Activated CD8-positive, alpha-beta T cell treated with anti-CD3 and anti-CD28 coated beads for 36 hours (primary cell): ENCODE measurements around the gene CIB4. TPM values are rescaled to one million over a fixed set of nuclear protein-coding genes. Genes with fewer than 3 reads are reported as not detected.

Experiments
- ATAC-seq: fragments of 200-7000 bp; cut with Tn5 transposase; one replicate; pipeline ENCODE4 v1.10.0; 2021; ENCODE audit warnings: mild to moderate bottlenecking, moderate library complexity
- CTCF ChIA-PET: fragments of 350-600 bp; sonication (Branson Sonifier 250); formaldehyde crosslinking; loops from one replicate; lab custom pipeline; 2021; ENCODE audit warnings: antibody characterized with exemption; lab: Charles Lee
- POLR2A ChIA-PET: fragments of 350-600 bp; sonication (Branson Sonifier 250); formaldehyde crosslinking; loops from one replicate; lab custom pipeline; 2021; ENCODE audit warnings: antibody characterized with exemption; lab: Charles Lee
- DNase-seq: peaks from one replicate; pipeline ENCODE4 v3.0.0-alpha.2; 2020
- H3K27ac Mint-ChIP-seq: one replicate; pipeline ENCODE4 v1.8.0; 2021; ENCODE audit warnings: mild to moderate bottlenecking, mixed read lengths
- H3K27me3 Mint-ChIP-seq: one replicate; pipeline ENCODE4 v1.8.0; 2021; ENCODE audit warnings: mixed read lengths
- H3K36me3 Mint-ChIP-seq: one replicate; pipeline ENCODE4 v1.8.0; 2021; ENCODE audit warnings: low read depth, mixed read lengths
- H3K4me1 Mint-ChIP-seq: one replicate; pipeline ENCODE4 v1.8.0; 2021; ENCODE audit warnings: low read depth, mixed read lengths
- H3K4me3 Mint-ChIP-seq: one replicate; pipeline ENCODE4 v1.8.0; 2021; ENCODE audit warnings: mild to moderate bottlenecking, moderate library complexity, mixed read lengths
- H3K9me3 Mint-ChIP-seq: one replicate; pipeline ENCODE4 v1.8.0; 2021; ENCODE audit warnings: mixed read lengths
- intact Hi-C: fragments of 100-400 bp; cut with micrococcal nuclease; formaldehyde crosslinking; loops from one replicate; pipeline ENCODE4 v1.10.0; 2022
- total RNA-seq, 2 experiments: library from RNA; stranded (reverse); gene quantifications; one replicate each; pipeline ENCODE4 v1.2.3, GENCODE V29; 2021
- TF ChIP-seq, protein P1 (sequence below): fragments of 200-600 bp; IDR thresholded peaks from one replicate; pipeline ENCODE4 v1.8.0; 2022; ENCODE audit warnings: antibody characterized with exemption, mild to moderate bottlenecking

Gene CIB4
- total RNA-seq, 2 experiments from 2014 or later, result not detected

DNA sequence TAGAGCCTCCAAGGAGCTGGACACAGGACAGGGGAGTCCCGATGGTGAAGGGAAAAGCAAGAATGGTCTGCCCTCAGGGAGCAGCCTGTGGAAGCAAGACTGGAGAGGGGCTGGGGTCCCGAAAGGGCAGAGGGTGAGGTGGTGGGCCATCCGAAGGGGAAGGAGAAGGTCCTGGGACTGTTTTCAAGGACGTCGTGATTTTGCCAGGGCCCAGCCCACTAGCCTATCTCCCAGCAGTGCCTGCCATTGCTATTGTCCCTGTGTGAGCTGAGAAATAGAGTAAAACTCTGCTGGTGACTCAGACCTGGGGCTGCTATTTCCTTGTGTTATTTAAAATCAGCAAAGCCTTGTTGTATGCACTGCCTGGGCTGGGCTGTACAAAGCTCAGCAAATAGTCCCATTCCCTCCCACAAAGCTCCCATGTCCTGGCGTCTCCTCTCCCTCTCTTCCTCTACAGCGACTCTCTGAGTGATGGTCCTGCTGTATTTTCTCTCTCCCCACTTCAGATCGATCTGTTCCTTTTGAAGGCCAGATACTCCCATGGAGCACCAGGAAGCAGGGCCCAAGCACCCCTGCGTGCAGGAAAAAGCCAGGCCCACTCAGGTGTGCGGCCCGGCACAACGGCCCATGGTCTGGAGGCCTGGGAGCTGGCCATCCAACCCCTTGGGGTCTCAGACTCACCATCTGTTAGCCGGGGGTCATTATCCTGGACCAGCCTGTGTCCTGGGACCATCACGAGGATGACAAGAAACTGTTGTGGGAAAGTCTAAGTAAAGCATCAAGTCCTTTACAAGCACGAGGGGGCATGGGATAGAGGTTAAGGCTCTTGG is 98.3 kb downstream of the CIB4 start:
- no peaks in the 10 kb centered on the region for H3K36me3 Mint-ChIP-seq
- TF ChIP-seq, protein P1, sequence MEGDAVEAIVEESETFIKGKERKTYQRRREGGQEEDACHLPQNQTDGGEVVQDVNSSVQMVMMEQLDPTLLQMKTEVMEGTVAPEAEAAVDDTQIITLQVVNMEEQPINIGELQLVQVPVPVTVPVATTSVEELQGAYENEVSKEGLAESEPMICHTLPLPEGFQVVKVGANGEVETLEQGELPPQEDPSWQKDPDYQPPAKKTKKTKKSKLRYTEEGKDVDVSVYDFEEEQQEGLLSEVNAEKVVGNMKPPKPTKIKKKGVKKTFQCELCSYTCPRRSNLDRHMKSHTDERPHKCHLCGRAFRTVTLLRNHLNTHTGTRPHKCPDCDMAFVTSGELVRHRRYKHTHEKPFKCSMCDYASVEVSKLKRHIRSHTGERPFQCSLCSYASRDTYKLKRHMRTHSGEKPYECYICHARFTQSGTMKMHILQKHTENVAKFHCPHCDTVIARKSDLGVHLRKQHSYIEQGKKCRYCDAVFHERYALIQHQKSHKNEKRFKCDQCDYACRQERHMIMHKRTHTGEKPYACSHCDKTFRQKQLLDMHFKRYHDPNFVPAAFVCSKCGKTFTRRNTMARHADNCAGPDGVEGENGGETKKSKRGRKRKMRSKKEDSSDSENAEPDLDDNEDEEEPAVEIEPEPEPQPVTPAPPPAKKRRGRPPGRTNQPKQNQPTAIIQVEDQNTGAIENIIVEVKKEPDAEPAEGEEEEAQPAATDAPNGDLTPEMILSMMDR, result no peak
- H3K27ac Mint-ChIP-seq, result no peak overlapping the region
- H3K4me1 Mint-ChIP-seq, result no peaks in the 10 kb centered on the region
- ChIA-PET CTCF (interaction anchor here (0.9 to 2.9 kb wide), 5 partner anchors 10 to 40 kb away, joined by 3 to 13 read pairs (median 5); no protein-coding TSS in a partner anchor), POLR2A (interaction anchor here (0.6 kb wide), 1 partner anchor 199 kb away, joined by 3 read pairs; no protein-coding TSS in a partner anchor)
- no peak overlapping the region for H3K4me3 Mint-ChIP-seq
- intact Hi-C loops, result no loop called here
- no peaks in the 10 kb centered on the region for H3K9me3 Mint-ChIP-seq
- H3K27me3 Mint-ChIP-seq, result no peaks in the 10 kb centered on the region
- ATAC-seq (no peak), DNase-seq (no peak)

DNA sequence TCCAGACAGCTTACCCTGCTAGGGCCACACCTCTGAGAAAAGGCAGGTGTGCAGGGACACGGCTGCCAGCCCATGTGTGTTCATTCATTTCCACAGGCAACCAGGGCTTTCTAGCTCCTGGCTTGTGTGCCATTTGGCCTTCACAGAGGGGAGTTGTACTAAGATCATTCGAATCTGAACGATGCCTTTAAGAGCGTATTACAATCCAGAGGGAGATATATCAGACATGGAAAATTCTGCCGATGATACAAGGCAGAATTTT is 99.0 kb downstream of the CIB4 start:
- ChIA-PET POLR2A (no interaction called here), CTCF (interaction anchor here (1.4 to 2.9 kb wide), 4 partner anchors 12 to 39 kb away, joined by 3 to 13 read pairs (median 6); no protein-coding TSS in a partner anchor)
- no peaks in the 10 kb centered on the region for H3K27me3 Mint-ChIP-seq
- H3K9me3 Mint-ChIP-seq, result no peaks in the 10 kb centered on the region
- H3K4me1 Mint-ChIP-seq, result no peaks in the 10 kb centered on the region
- no peak overlapping the region for H3K27ac Mint-ChIP-seq
- H3K36me3 Mint-ChIP-seq, result no peaks in the 10 kb centered on the region
- H3K4me3 Mint-ChIP-seq, result no peak overlapping the region
- no peak for ATAC-seq
- no peak for DNase-seq
- TF ChIP-seq, protein P1, result no peak
- intact Hi-C loops, result no loop called here

DNA sequence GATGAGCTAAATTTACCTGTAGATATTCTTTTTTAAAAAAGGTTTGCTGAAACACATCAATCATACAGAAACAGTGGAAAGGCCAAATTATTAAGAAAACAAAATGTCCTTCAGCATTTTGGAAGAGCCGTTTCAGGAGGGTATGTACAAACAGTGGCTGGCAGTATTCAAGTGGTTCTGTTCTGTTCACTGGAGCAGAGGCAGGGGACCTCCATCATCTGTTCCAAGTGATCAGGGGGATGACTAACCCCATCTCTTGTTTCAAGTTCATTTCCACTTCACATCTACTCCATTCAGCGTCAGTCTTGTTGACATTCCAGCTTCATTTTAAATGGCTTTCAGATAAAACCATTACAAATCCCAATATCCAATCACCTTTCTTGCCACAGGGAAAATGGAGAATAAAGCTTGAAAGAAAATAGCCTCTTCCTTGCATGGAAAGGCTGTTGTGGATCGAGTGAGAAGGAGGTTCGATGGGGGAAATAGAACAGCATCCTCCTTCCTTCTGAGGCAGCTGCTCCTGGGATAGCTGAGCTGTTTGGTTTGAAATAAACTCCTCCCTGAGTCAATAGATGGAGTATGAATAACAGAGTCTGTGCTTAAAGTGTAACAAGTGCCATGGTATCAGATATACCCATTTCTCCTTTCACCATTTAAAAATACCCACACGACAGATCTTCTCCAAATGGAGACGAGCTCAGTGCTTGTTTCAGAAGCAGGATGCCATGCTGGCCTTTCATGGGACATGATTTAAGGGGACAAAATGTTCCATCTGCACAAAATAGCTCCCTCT is 99.6 kb downstream of the CIB4 start:
- no peak overlapping the region for H3K27ac Mint-ChIP-seq

DNA sequence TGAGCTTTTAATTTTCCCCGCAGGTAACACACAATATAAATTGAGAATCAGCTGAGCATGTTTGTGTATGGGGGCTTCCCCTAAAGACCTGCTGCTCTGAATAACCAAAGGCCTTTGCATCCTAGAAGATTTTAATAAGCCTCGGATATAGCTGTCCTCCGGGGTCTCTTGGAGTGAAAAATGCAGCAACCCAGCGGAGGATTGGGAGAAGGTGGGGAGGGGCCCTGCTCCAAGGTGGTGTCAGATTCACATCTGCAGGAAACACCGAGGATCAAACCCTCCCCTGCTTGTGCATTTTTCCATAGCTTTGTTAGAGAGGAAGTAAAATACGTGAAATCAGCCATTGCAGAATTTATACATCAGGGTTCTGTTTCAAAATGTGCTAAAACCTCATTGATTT is 100.2 kb downstream of the CIB4 start:
- CTCF ChIA-PET, result interaction anchor here (1.7 to 2.9 kb wide), 2 partner anchors 37 to 38 kb away, joined by 7 to 13 read pairs; no protein-coding TSS in a partner anchor
- TF ChIP-seq, protein P1, result no peak
- Mint-ChIP-seq H3K36me3 (no peaks in the 10 kb centered on the region), H3K27ac (no peak overlapping the region), H3K4me1 (no peaks in the 10 kb centered on the region), H3K4me3 (no peak overlapping the region), H3K27me3 (no peaks in the 10 kb centered on the region), H3K9me3 (no peaks in the 10 kb centered on the region)
- POLR2A ChIA-PET, result interaction anchor here (1.1 kb wide), 1 partner anchor 10 kb away, joined by 4 read pairs; no protein-coding TSS in a partner anchor
- ATAC-seq (no peak), DNase-seq (no peak)
- intact Hi-C loops, result no loop called here

More for the DNA sequence above, 99.6 kb downstream of the CIB4 start:
- DNase-seq (no peak), ATAC-seq (no peak)
- Mint-ChIP-seq H3K27me3 (no peaks in the 10 kb centered on the region), H3K36me3 (no peaks in the 10 kb centered on the region), H3K9me3 (no peaks in the 10 kb centered on the region), H3K4me1 (no peaks in the 10 kb centered on the region), H3K4me3 (no peak overlapping the region)
- intact Hi-C loops, result no loop called here
- CTCF ChIA-PET, result interaction anchor here (1.4 to 2.9 kb wide), 5 partner anchors 12 to 38 kb away, joined by 3 to 13 read pairs (median 6); no protein-coding TSS in a partner anchor
- TF ChIP-seq, protein P1, result no peak
- POLR2A ChIA-PET, result interaction anchor here (1.1 kb wide), 1 partner anchor 10 kb away, joined by 4 read pairs; no protein-coding TSS in a partner anchor
